ENCODE results near the gene JMJD1C. TPM values are rescaled to one million over a fixed set of nuclear protein-coding genes. Genes with fewer than 3 reads are reported as not detected.

Gene JMJD1C
- polyA plus RNA-seq, 3 donors from 2014 or later, result 13.4 to 37.4 (median 16.0) TPM

- DNase-seq, result peak in 2 of 3 donors; percentile 14 to 28
- Mint-ChIP-seq H3K4me3 (peak overlapping the region; percentile 96 to 99 (median 98)), H3K4me1 (peaks cover 31 to 60% of the 10 kb centered on the region in 2 donors), H3K27me3 (ENCODE audit: low read depth in 3 of 3) (peaks cover 2 to 22% (median 8%) of the 10 kb centered on the region in 3 donors), H3K36me3 (peaks cover 0 to 4% (median 2%) of the 10 kb centered on the region in 3 donors), H3K27ac (peak overlapping the region; percentile 90 to 100 (median 99)), H3K9me3 (no peaks in the 10 kb centered on the region)
Measured at GRCh38 chr10:63266391-63267316, 199.1 kb downstream of the JMJD1C start.

GRCh38 chr10:63265683-63266235 lies 200.0 kb downstream of the JMJD1C start:
- H3K27ac Mint-ChIP-seq, result peak overlapping the region; percentile 96 to 99 (median 99)
- H3K27me3 Mint-ChIP-seq (ENCODE audit: low read depth in 3 of 3), result peaks cover 3 to 22% (median 8%) of the 10 kb centered on the region in 3 donors
- H3K36me3 Mint-ChIP-seq, result peaks cover 6 to 13% (median 7%) of the 10 kb centered on the region in 3 donors
- no peak for DNase-seq
- H3K4me3 Mint-ChIP-seq, result peak overlapping the region; percentile 97 to 99 (median 98)
- peaks cover 36 to 69% of the 10 kb centered on the region in 2 donors for H3K4me1 Mint-ChIP-seq
- H3K9me3 Mint-ChIP-seq, result no peaks in the 10 kb centered on the region

GRCh38 chr10:63265222-63265617 lies 200.6 kb downstream of the JMJD1C start:
- Mint-ChIP-seq H3K36me3 (peaks cover 7 to 14% (median 8%) of the 10 kb centered on the region in 3 donors), H3K4me1 (peaks cover 37 to 72% of the 10 kb centered on the region in 2 donors), H3K27ac (peak overlapping the region; percentile 96 to 99 (median 98)), H3K9me3 (no peaks in the 10 kb centered on the region), H3K4me3 (peak overlapping the region; percentile 97 to 99 (median 97)), H3K27me3 (ENCODE audit: low read depth in 3 of 3) (peaks cover 6 to 22% (median 8%) of the 10 kb centered on the region in 3 donors)
- peak; percentile 45 to 55 (median 51) for DNase-seq

GRCh38 chr10:63264617-63265221 lies 201.1 kb downstream of the JMJD1C start:
- H3K9me3 Mint-ChIP-seq, result no peaks in the 10 kb centered on the region
- peaks cover 6 to 22% (median 8%) of the 10 kb centered on the region in 3 donors for H3K27me3 Mint-ChIP-seq (ENCODE audit: low read depth in 3 of 3)
- DNase-seq, result no peak
- peaks cover 7 to 14% (median 8%) of the 10 kb centered on the region in 3 donors for H3K36me3 Mint-ChIP-seq
- H3K27ac Mint-ChIP-seq, result peak overlapping the region; percentile 96 to 99 (median 98)
- peak overlapping the region; percentile 97 to 99 (median 97) for H3K4me3 Mint-ChIP-seq
- peaks cover 41 to 77% of the 10 kb centered on the region in 2 donors for H3K4me1 Mint-ChIP-seq

GRCh38 chr10:63262430-63263073 lies 203.2 kb downstream of the JMJD1C start:
- Mint-ChIP-seq H3K27ac (peak overlapping the region in 5 of 6 donors; percentile 5 to 71 (median 44)), H3K9me3 (no peaks in the 10 kb centered on the region), H3K4me3 (peak overlapping the region in 4 of 5 donors; percentile 7 to 42 (median 34)), H3K36me3 (peaks cover 7 to 14% (median 8%) of the 10 kb centered on the region in 3 donors), H3K4me1 (peaks cover 54 to 92% of the 10 kb centered on the region in 2 donors), H3K27me3 (ENCODE audit: low read depth in 3 of 3) (peaks cover 3 to 11% (median 5%) of the 10 kb centered on the region in 3 donors)
- DNase-seq, result no peak

- H3K27ac Mint-ChIP-seq, result no peak overlapping the region
- DNase-seq, result no peak
- peaks cover 7 to 14% (median 8%) of the 10 kb centered on the region in 3 donors for H3K36me3 Mint-ChIP-seq
- H3K27me3 Mint-ChIP-seq (ENCODE audit: low read depth in 3 of 3), result peaks cover 3 to 11% (median 4%) of the 10 kb centered on the region in 3 donors
- no peaks in the 10 kb centered on the region for H3K9me3 Mint-ChIP-seq
- peaks cover 57 to 98% of the 10 kb centered on the region in 2 donors for H3K4me1 Mint-ChIP-seq
- H3K4me3 Mint-ChIP-seq, result peak overlapping the region in 2 of 5 donors; percentile 7 to 30
Measured at GRCh38 chr10:63261496-63261895, 204.3 kb downstream of the JMJD1C start.

GRCh38 chr10:63260860-63261251 lies 204.9 kb downstream of the JMJD1C start:
- DNase-seq, result no peak
- H3K36me3 Mint-ChIP-seq, result peaks cover 7 to 14% (median 8%) of the 10 kb centered on the region in 3 donors
- peak overlapping the region in 1 of 5 donors; percentile 24 for H3K4me3 Mint-ChIP-seq
- H3K4me1 Mint-ChIP-seq, result peaks cover 60 to 98% of the 10 kb centered on the region in 2 donors
- peaks cover 3 to 11% (median 4%) of the 10 kb centered on the region in 3 donors for H3K27me3 Mint-ChIP-seq (ENCODE audit: low read depth in 3 of 3)
- H3K9me3 Mint-ChIP-seq, result no peaks in the 10 kb centered on the region
- H3K27ac Mint-ChIP-seq, result no peak overlapping the region

- H3K27me3 Mint-ChIP-seq (ENCODE audit: low read depth in 3 of 3), result peaks cover 3 to 9% (median 4%) of the 10 kb centered on the region in 3 donors
- H3K9me3 Mint-ChIP-seq, result no peaks in the 10 kb centered on the region
- peaks cover 58 to 96% of the 10 kb centered on the region in 2 donors for H3K4me1 Mint-ChIP-seq
- DNase-seq, result no peak
- H3K27ac Mint-ChIP-seq, result no peak overlapping the region
- peaks cover 7 to 14% (median 8%) of the 10 kb centered on the region in 3 donors for H3K36me3 Mint-ChIP-seq
- H3K4me3 Mint-ChIP-seq, result no peak overlapping the region
Measured at GRCh38 chr10:63260103-63260859, 205.5 kb downstream of the JMJD1C start.

GRCh38 chr10:63258920-63259678 lies 206.7 kb downstream of the JMJD1C start:
- H3K36me3 Mint-ChIP-seq, result peaks cover 7 to 14% (median 8%) of the 10 kb centered on the region in 3 donors
- H3K27me3 Mint-ChIP-seq (ENCODE audit: low read depth in 3 of 3), result peaks cover 0 to 9% (median 4%) of the 10 kb centered on the region in 3 donors

GRCh38 chr10:63257778-63258177 lies 208.0 kb downstream of the JMJD1C start:
- Mint-ChIP-seq H3K4me3 (peak overlapping the region in 1 of 5 donors; percentile 5), H3K4me1 (peaks cover 57 to 90% of the 10 kb centered on the region in 2 donors), H3K36me3 (peaks cover 7 to 14% (median 8%) of the 10 kb centered on the region in 3 donors), H3K9me3 (no peaks in the 10 kb centered on the region), H3K27ac (peak overlapping the region in 3 of 6 donors; percentile 1 to 36 (median 3)), H3K27me3 (ENCODE audit: low read depth in 3 of 3) (peaks cover 0 to 4% (median 2%) of the 10 kb centered on the region in 3 donors)
- DNase-seq, result no peak

More at GRCh38 chr10:63258920-63259678, 206.7 kb downstream of the JMJD1C start:
- H3K4me1 Mint-ChIP-seq, result peaks cover 59 to 93% of the 10 kb centered on the region in 2 donors
- H3K27ac Mint-ChIP-seq, result peak overlapping the region in 3 of 6 donors; percentile 23 to 37 (median 30)
- H3K4me3 Mint-ChIP-seq, result peak overlapping the region in 3 of 5 donors; percentile 29 to 36 (median 31)
- H3K9me3 Mint-ChIP-seq, result no peaks in the 10 kb centered on the region
- DNase-seq, result no peak

- H3K4me1 Mint-ChIP-seq, result peaks cover 56 to 88% of the 10 kb centered on the region in 2 donors
- peaks cover 3 to 6% (median 6%) of the 10 kb centered on the region in 3 donors for H3K36me3 Mint-ChIP-seq
- no peaks in the 10 kb centered on the region for H3K9me3 Mint-ChIP-seq
- peaks cover 0 to 4% (median 4%) of the 10 kb centered on the region in 3 donors for H3K27me3 Mint-ChIP-seq (ENCODE audit: low read depth in 3 of 3)
- no peak for DNase-seq
- H3K27ac Mint-ChIP-seq, result peak overlapping the region in 1 of 6 donors; percentile 47
- H3K4me3 Mint-ChIP-seq, result no peak overlapping the region
Measured at GRCh38 chr10:63256009-63256773, 209.6 kb downstream of the JMJD1C start.

All from immature natural killer cell (primary cell).